Tibial nerve (tissue), 3 donors: ENCODE measurements around the gene STK4.

Experiments used
- POLR2A ChIP-seq, 2 donors: fragments of 450-650 bp; IDR thresholded peaks; one replicate each; pipeline ENCODE4 v1.6.1; 2017; ENCODE audit warnings: antibody characterized with exemption in 2 of 2, mild to moderate bottlenecking in 2 of 2, moderate library complexity in 2 of 2
- TF ChIP-seq, protein P1 (sequence below), 5 experiments: fragments of 200-600 bp in 3 of 5; fragments of 450-650 bp in 2 of 5; sonication (generic) in 3 of 5; IDR thresholded peaks; one replicate each; pipeline ENCODE4 v1.5.1; 2016 to 2019; ENCODE audit warnings: antibody characterized with exemption in 5 of 5, mild to moderate bottlenecking in 3 of 5, moderate library complexity in 2 of 5

DNA sequence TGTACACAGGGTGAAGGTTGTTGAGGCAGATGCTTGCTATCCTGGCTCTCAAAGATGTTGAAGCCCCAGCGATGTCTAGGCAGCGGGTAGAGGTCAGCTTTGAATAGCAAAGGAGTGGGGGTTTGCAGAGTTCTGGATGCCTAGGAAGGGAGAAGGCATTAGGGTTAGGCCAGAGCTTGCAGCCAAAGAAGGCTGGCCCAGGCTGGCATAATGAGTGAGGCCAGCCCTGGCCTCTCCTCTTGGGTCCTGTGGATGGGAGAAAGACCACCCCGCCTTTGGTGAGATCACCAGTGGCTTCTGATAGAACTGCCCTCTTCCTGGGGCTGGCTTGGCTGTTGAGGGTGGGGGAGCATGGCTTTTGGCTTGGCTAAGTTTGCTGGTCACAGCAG, 149.1 kb downstream of the STK4 start:
- TF ChIP-seq, protein P1, sequence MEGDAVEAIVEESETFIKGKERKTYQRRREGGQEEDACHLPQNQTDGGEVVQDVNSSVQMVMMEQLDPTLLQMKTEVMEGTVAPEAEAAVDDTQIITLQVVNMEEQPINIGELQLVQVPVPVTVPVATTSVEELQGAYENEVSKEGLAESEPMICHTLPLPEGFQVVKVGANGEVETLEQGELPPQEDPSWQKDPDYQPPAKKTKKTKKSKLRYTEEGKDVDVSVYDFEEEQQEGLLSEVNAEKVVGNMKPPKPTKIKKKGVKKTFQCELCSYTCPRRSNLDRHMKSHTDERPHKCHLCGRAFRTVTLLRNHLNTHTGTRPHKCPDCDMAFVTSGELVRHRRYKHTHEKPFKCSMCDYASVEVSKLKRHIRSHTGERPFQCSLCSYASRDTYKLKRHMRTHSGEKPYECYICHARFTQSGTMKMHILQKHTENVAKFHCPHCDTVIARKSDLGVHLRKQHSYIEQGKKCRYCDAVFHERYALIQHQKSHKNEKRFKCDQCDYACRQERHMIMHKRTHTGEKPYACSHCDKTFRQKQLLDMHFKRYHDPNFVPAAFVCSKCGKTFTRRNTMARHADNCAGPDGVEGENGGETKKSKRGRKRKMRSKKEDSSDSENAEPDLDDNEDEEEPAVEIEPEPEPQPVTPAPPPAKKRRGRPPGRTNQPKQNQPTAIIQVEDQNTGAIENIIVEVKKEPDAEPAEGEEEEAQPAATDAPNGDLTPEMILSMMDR (IDR thresholded peaks at IDR 0.05) = no peak
- no peak for TF ChIP-seq POLR2A (IDR thresholded peaks at IDR 0.05)
